ENCODE results near the gene HCFC2.

The HCFC2 gene

GRCh38 chr12:104049278-104049902 lies 14.9 kb upstream of the HCFC2 start:
- H3K9me3 Mint-ChIP-seq, result no peaks in the 10 kb centered on the region
- no peak overlapping the region for H3K4me3 Mint-ChIP-seq
- H3K36me3 Mint-ChIP-seq (ENCODE audit: low read depth), result no peaks in the 10 kb centered on the region
- H3K27me3 Mint-ChIP-seq, result peaks cover 41% of the 10 kb centered on the region
- H3K27ac Mint-ChIP-seq, result no peak overlapping the region
- peaks cover 6% of the 10 kb centered on the region for H3K4me1 Mint-ChIP-seq (ENCODE audit: low read depth)

- peaks cover 45% of the 10 kb centered on the region for H3K27me3 Mint-ChIP-seq
- H3K4me3 Mint-ChIP-seq, result peak within 1 kb of the TSS; percentile 49
- no peaks in the 10 kb centered on the region for H3K9me3 Mint-ChIP-seq
- H3K27ac Mint-ChIP-seq, result no peak within 1 kb of the TSS
- H3K36me3 Mint-ChIP-seq (ENCODE audit: low read depth), result no peaks in the 10 kb centered on the region
- H3K4me1 Mint-ChIP-seq (ENCODE audit: low read depth), result peaks cover 6% of the 10 kb centered on the region
Observed at GRCh38 chr12:104049903-104050356, 14.4 kb upstream of the HCFC2 start, which contains the start of gene GLT8D2. Gene GLT8D2 (minus strand): TSS chr12:104050187. CDS start chr12:104019648, 30,539 bp downstream.

GRCh38 chr12:104050436-104050835 lies 13.9 kb upstream of the HCFC2 start:
- Mint-ChIP-seq H3K27me3 (peaks cover 45% of the 10 kb centered on the region), H3K36me3 (ENCODE audit: low read depth) (no peaks in the 10 kb centered on the region), H3K27ac (no peak overlapping the region), H3K4me3 (no peak overlapping the region), H3K9me3 (no peaks in the 10 kb centered on the region), H3K4me1 (ENCODE audit: low read depth) (peaks cover 6% of the 10 kb centered on the region)

GRCh38 chr12:104054681-104055346 lies 9.5 kb upstream of the HCFC2 start:
- Mint-ChIP-seq H3K9me3 (peaks cover 3% of the 10 kb centered on the region), H3K4me1 (ENCODE audit: low read depth) (peaks cover 6% of the 10 kb centered on the region), H3K4me3 (no peak overlapping the region), H3K27ac (no peak overlapping the region), H3K36me3 (ENCODE audit: low read depth) (no peaks in the 10 kb centered on the region), H3K27me3 (peaks cover 47% of the 10 kb centered on the region)

- H3K4me1 Mint-ChIP-seq (ENCODE audit: low read depth), result no peaks in the 10 kb centered on the region
- peaks cover 48% of the 10 kb centered on the region for H3K27me3 Mint-ChIP-seq
- H3K9me3 Mint-ChIP-seq, result peaks cover 3% of the 10 kb centered on the region
- H3K36me3 Mint-ChIP-seq (ENCODE audit: low read depth), result no peaks in the 10 kb centered on the region
- no peak overlapping the region for H3K4me3 Mint-ChIP-seq
- no peak overlapping the region for H3K27ac Mint-ChIP-seq
Observed at GRCh38 chr12:104055686-104056388, 8.5 kb upstream of the HCFC2 start.

GRCh38 chr12:104056419-104056972 lies 7.8 kb upstream of the HCFC2 start:
- H3K9me3 Mint-ChIP-seq, result peaks cover 3% of the 10 kb centered on the region
- no peak overlapping the region for H3K27ac Mint-ChIP-seq
- no peak overlapping the region for H3K4me3 Mint-ChIP-seq
- no peaks in the 10 kb centered on the region for H3K4me1 Mint-ChIP-seq (ENCODE audit: low read depth)
- H3K27me3 Mint-ChIP-seq, result peaks cover 46% of the 10 kb centered on the region
- no peaks in the 10 kb centered on the region for H3K36me3 Mint-ChIP-seq (ENCODE audit: low read depth)

GRCh38 chr12:104057771-104058197 lies 6.5 kb upstream of the HCFC2 start:
- peaks cover 3% of the 10 kb centered on the region for H3K9me3 Mint-ChIP-seq
- peaks cover 38% of the 10 kb centered on the region for H3K27me3 Mint-ChIP-seq
- no peaks in the 10 kb centered on the region for H3K36me3 Mint-ChIP-seq (ENCODE audit: low read depth)
- no peaks in the 10 kb centered on the region for H3K4me1 Mint-ChIP-seq (ENCODE audit: low read depth)
- H3K27ac Mint-ChIP-seq, result no peak overlapping the region
- no peak overlapping the region for H3K4me3 Mint-ChIP-seq

GRCh38 chr12:104058802-104059201 lies 5.5 kb upstream of the HCFC2 start:
- peaks cover 3% of the 10 kb centered on the region for H3K9me3 Mint-ChIP-seq
- H3K4me3 Mint-ChIP-seq, result no peak overlapping the region
- no peak overlapping the region for H3K27ac Mint-ChIP-seq
- H3K36me3 Mint-ChIP-seq (ENCODE audit: low read depth), result no peaks in the 10 kb centered on the region
- peaks cover 32% of the 10 kb centered on the region for H3K27me3 Mint-ChIP-seq
- H3K4me1 Mint-ChIP-seq (ENCODE audit: low read depth), result peaks cover 6% of the 10 kb centered on the region

- H3K27ac Mint-ChIP-seq, result no peak overlapping the region
- H3K27me3 Mint-ChIP-seq, result peaks cover 22% of the 10 kb centered on the region
- H3K4me3 Mint-ChIP-seq, result no peak overlapping the region
- no peaks in the 10 kb centered on the region for H3K36me3 Mint-ChIP-seq (ENCODE audit: low read depth)
- H3K4me1 Mint-ChIP-seq (ENCODE audit: low read depth), result peaks cover 6% of the 10 kb centered on the region
- peaks cover 3% of the 10 kb centered on the region for H3K9me3 Mint-ChIP-seq
Observed at GRCh38 chr12:104059963-104060362, 4.4 kb upstream of the HCFC2 start.

- Mint-ChIP-seq H3K4me1 (ENCODE audit: low read depth) (peaks cover 14% of the 10 kb centered on the region), H3K36me3 (ENCODE audit: low read depth) (no peaks in the 10 kb centered on the region), H3K27ac (no peak overlapping the region), H3K9me3 (peaks cover 3% of the 10 kb centered on the region), H3K4me3 (no peak overlapping the region), H3K27me3 (peaks cover 22% of the 10 kb centered on the region)
Observed at GRCh38 chr12:104060791-104061190, 3.5 kb upstream of the HCFC2 start.

- Mint-ChIP-seq H3K4me1 (ENCODE audit: low read depth) (peaks cover 22% of the 10 kb centered on the region), H3K27ac (peak overlapping the region; percentile 76), H3K36me3 (ENCODE audit: low read depth) (peaks cover 8% of the 10 kb centered on the region), H3K9me3 (no peaks in the 10 kb centered on the region), H3K27me3 (peaks cover 13% of the 10 kb centered on the region), H3K4me3 (peak overlapping the region; percentile 92)
Observed at GRCh38 chr12:104063712-104064030, 660 bp upstream of the HCFC2 start.

- H3K9me3 Mint-ChIP-seq, result no peaks in the 10 kb centered on the region
- peaks cover 8% of the 10 kb centered on the region for H3K36me3 Mint-ChIP-seq (ENCODE audit: low read depth)
- peaks cover 22% of the 10 kb centered on the region for H3K4me1 Mint-ChIP-seq (ENCODE audit: low read depth)
- peak overlapping the region; percentile 92 for H3K4me3 Mint-ChIP-seq
- peak overlapping the region; percentile 37 for H3K27ac Mint-ChIP-seq
- peaks cover 7% of the 10 kb centered on the region for H3K27me3 Mint-ChIP-seq
Observed at GRCh38 chr12:104064842-104065427, 604 bp downstream of the HCFC2 start.

GRCh38 chr12:104072099-104072498 lies 7.8 kb downstream of the HCFC2 start:
- Mint-ChIP-seq H3K27me3 (no peaks in the 10 kb centered on the region), H3K36me3 (ENCODE audit: low read depth) (peaks cover 25% of the 10 kb centered on the region), H3K4me3 (no peak overlapping the region), H3K27ac (no peak overlapping the region), H3K9me3 (no peaks in the 10 kb centered on the region), H3K4me1 (ENCODE audit: low read depth) (peaks cover 2% of the 10 kb centered on the region)

GRCh38 chr12:104073699-104074098 lies 9.4 kb downstream of the HCFC2 start:
- no peaks in the 10 kb centered on the region for H3K4me1 Mint-ChIP-seq (ENCODE audit: low read depth)
- no peak overlapping the region for H3K27ac Mint-ChIP-seq
- peaks cover 21% of the 10 kb centered on the region for H3K36me3 Mint-ChIP-seq (ENCODE audit: low read depth)
- no peak overlapping the region for H3K4me3 Mint-ChIP-seq
- H3K27me3 Mint-ChIP-seq, result no peaks in the 10 kb centered on the region
- no peaks in the 10 kb centered on the region for H3K9me3 Mint-ChIP-seq

- peaks cover 31% of the 10 kb centered on the region for H3K36me3 Mint-ChIP-seq (ENCODE audit: low read depth)
- H3K4me3 Mint-ChIP-seq, result no peak overlapping the region
- H3K9me3 Mint-ChIP-seq, result no peaks in the 10 kb centered on the region
- peaks cover 12% of the 10 kb centered on the region for H3K4me1 Mint-ChIP-seq (ENCODE audit: low read depth)
- no peak overlapping the region for H3K27ac Mint-ChIP-seq
- no peaks in the 10 kb centered on the region for H3K27me3 Mint-ChIP-seq
Observed at GRCh38 chr12:104079024-104079423, 14.7 kb downstream of the HCFC2 start.

Data from stimulated activated naive CD8-positive, alpha-beta T cell treated with anti-CD3 and anti-CD28 coated beads, Interleukin-15, Interleukin-2, amounts not matched to agents 100 ng/mL and 50 ng/mL, for 24 hours (primary cell).